HG03045 (cell line): Measurements from ENCODE around the gene IDUA.
"Not testable (repeated sequence)": the region's sequence is repeated elsewhere in the genome, so short reads cannot be mapped to it uniquely, and the experiment has no call there.

ENCODE experiments used
- ATAC-seq: cut with Tn5 transposase; IDR thresholded peaks from one replicate; pipeline ENCODE4 v1.9.1; 2021; ENCODE audit warnings: mild to moderate bottlenecking, moderate library complexity; ENCODE audit not compliant: unreplicated experiment

Gene IDUA

DNA sequence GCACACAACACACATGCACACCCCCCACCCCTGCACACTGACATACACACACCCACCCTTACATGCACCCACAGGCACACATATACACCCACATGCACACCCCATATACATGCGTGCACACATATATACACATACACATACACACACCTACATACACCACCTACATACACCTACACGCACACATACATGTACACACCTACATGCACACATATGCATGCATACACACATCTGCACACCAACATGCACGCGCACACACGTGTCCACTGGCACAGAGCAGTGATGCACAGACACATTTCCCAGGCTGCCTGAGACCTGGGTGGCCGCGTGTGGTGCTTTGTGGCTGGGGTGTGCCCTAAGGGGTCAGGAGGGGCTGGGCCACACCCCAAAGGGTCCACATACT lies 56.3 kb downstream of the IDUA start:
- no peak for ATAC-seq

DNA sequence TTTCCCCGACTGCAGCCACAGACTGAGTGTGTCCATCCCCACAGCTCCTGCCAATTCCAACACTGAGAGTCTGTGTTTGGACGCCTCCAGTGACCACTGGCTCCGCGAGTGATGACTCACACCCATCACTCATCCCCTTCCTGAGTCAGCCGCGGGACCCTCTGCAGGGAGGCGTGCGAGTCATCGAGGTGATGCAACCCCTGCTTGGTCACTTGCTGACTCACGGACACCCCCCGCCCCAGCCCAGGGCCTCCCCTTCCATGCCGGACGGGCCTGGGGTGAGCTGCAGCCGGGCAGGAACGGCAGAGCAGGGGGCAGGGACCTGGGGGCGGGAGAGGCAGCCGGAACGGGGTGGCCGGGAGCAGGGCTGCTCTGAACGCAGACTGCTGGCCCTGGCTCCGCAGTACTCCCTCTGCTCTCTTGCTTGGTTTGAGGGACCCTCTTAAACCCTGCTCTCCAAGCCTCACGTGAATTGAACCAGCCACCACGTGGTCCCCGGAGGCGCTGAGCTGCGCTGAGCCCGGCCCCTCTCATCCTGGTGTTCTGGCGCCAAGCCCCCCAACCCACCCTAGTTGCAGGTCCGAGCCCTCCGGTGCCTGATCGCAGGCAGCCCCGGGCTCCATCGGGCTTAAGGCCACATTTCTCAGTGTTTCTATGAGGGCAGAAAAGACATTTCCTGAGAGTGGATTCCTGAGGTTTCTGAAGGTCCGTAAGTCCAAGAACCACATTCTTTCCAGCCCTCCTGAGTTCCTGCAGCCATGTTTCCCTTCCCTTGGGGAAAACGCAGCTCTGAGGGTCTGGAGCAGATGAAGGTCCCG lies 57.0 kb downstream of the IDUA start:
- no peak for ATAC-seq

GRCh38 chr4:1044469-1045192 lies 57.8 kb downstream of the IDUA start:
- no peak for ATAC-seq

- no peak for ATAC-seq
These were observed 58.4 kb downstream of the IDUA start for GRCh38 chr4:1045193-1045594.

- ATAC-seq: no peak
These were observed 58.9 kb downstream of the IDUA start for GRCh38 chr4:1045595-1046201.

DNA sequence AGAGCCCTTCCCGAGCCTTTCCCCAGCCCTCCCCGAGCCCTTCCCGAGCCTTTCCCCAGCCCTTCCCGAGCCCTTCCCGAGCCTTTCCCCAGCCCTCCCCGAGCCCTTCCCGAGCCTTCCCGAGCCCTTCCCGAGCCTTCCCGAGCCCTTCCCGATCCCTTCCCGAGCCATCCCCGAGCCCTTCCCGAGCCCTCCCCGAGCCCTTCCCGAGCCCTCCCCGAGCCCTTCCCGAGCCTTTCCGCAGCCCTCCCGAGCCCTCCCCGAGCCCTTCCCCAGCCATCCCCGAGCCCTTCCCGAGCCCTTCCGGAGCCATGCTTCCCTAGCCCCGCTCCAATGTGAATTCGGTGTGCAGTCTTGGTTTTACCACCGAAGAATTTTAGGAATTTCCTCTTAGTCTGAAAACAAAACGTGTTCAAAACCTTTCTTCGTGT lies 59.8 kb downstream of the IDUA start:
- not testable (repeated sequence) for ATAC-seq

- ATAC-seq: no peak
These were observed 60.5 kb downstream of the IDUA start for GRCh38 chr4:1047106-1047975.

DNA sequence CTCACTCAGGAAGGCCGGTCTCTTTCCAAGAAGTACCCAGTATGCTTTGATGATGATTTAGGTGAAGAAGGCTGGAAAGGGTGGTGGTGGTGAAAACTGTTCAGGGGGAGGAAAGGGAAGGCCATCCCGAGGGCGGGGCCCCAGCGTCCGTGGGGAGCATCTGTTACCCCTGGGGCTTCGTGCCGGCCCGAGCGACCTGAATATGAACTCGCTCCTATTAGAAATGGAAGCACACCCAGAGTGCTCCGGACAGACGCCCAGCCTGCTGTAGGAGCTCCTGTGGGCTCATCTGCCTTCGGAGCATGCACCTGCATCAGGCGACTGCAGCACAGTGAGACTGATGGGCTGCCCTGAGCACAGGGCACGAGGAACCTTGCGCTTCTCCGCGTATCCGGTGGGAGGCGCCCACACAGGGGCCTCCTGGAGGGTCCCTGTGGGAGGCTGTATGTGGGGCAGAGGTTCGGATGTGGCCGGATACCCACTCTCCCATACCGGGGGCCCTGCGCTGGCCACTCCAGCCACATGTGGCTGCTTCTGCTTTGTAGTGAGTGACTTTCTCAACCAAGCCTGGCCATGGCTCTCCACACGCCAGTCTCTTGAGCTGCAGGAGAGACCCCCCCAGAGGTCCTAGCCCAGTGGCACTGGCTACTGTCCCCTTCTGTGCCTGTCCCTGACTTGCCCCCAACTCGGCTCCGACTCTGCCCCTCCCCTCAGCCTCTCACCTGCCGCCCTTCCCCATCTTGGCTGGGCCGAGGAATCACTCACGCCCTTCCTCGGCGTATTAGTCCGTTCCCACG lies 61.3 kb downstream of the IDUA start:
- no peak for ATAC-seq

DNA sequence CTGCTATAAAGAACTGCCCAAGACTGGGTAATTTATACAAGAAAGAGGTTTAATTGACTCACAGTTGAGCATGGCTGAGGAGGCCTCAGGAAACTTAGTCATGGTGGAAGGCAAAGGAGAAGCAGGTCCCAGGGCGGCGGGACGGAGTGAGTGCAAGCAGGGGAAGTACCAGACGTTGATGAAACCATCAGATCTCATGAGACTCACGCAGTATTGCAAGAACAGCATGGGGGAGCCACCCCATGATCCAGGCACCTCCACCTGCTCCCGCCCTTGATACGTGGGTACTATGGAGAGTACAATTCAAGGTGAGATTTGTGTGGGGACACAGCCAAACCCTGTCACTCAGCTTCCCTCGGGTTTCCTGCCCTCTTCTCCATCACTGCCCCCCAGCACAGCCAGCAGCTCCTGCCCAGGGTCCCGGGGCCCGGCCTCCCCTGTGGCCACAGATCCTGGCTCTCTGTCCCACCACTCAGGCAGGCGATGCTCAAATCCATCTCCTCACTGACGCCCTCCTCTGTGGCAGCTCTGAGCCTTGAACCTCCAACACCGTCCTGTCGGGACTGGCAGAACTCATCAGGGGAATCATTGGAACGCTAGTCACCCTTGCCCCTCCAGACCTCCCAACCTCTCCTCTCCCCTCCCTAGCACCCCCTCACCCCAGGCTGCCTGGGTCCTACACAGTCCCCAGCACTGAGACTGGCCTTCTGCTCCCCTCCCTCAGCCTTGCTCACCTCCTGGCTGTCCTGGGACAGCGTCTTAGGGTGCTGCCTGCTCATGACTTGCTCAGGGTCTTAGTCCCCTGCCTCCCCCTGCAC lies 62.1 kb downstream of the IDUA start:
- no peak for ATAC-seq

- no peak for ATAC-seq
These were observed 62.7 kb downstream of the IDUA start for GRCh38 chr4:1049591-1049905.

GRCh38 chr4:1050486-1051213 lies 63.8 kb downstream of the IDUA start:
- no peak for ATAC-seq

DNA sequence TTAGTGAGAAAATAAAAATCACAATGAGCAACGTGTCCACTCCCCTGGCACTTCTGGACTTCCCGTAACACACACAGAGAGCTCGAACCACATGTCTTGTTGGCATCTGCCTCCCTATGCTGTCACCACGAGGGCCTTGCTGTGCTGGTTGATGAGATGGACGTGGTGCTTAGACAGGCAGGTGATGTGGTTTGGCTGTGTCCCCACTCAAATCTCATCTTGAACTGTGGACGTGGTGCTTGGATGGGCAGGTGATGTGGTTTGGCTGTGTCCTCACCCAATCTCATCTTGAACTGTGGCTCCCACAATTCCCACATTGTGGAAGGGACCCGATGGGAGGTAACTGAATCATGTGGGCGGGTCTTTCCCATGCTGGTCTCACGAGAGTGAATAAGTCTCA lies 64.6 kb downstream of the IDUA start:
- ATAC-seq: no peak

- no peak for ATAC-seq
These were observed 65.4 kb downstream of the IDUA start for GRCh38 chr4:1052231-1052671.

DNA sequence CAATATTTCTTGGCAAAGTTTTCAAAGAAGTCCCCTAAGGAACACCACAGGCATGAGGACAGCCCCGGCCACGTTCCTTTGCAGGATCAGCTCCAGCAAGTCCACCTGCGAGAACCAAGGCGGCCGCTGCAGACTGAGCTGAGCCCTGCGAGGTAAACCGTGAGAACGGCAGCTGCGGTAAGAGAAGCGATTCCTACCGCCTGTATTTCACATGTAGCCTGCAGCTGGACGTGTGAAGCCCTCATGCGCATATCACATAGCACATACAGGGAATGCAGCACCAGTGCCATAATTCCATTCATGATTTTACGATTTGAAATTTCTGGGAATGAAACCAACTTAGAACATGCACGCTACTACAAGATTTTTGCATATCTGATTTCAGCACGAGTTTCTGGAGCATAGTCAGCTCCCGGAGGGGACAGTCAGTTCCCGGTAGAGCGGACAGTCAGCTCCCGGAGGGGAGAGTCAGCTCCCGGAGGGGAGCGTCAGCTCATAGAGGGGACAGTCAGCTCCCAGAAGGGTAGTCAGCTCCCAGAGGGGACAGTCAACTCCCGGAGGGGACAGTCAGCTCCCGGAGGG lies 66.3 kb downstream of the IDUA start:
- no peak for ATAC-seq

GRCh38 chr4:1053891-1054290 lies 67.0 kb downstream of the IDUA start:
- not testable (repeated sequence) for ATAC-seq
